ENCODE measurements around the gene NINJ1. TPM values are rescaled to one million over a fixed set of nuclear protein-coding genes. Genes with fewer than 3 reads are reported as not detected.

Gene NINJ1
- total and polyA plus RNA-seq, 8 donors = 9.3 to 153 (median 34.6) TPM

- peaks cover 22 to 41% (median 35%) of the 10 kb centered on the region in 4 donors for H3K4me1 ChIP-seq
- DNase-seq = no peak
- intact Hi-C loops (cut with DNase I; ENCODE audit: low total_unique reads) = no loop called here
Observed at GRCh38 chr9:93137362-93137761, 3.3 kb upstream of the NINJ1 start.

GRCh38 chr9:93136011-93136440, 2.0 kb upstream of the NINJ1 start:
- Histone ChIP-seq H3K27ac (peak overlapping the region in 4 of 5 donors; percentile 11 to 50 (median 38)), H3K4me1 (peaks cover 35 to 55% (median 48%) of the 10 kb centered on the region in 4 donors), H3K9me3 (no peaks in the 10 kb centered on the region), H3K4me3 (peak overlapping the region in 1 of 4 donors; percentile 21), H3K36me3 (no peaks in the 10 kb centered on the region), H3K27me3 (no peaks in the 10 kb centered on the region)
- intact Hi-C loops (cut with DNase I; ENCODE audit: low total_unique reads) = no loop called here
- WGBS, 5 donors = 28 to 42% (median 30%) methylated on average over 10 to 11 of the region's 11 CpGs
- DNase-seq = peak in 1 of 2 donors; percentile 57
- TF ChIP-seq POLR2A (IDR thresholded peaks at IDR 0.05) (no peak), EP300 (IDR thresholded peaks at IDR 0.05) (no peak), CTCF (IDR thresholded peaks at IDR 0.05) (no peak), POLR2AphosphoS5 (IDR thresholded peaks at IDR 0.05) (no peak)

More at GRCh38 chr9:93137362-93137761, 3.3 kb upstream of the NINJ1 start:
- 60 to 80% (median 73%) methylated on average over 4 to 11 of the region's 11 CpGs for WGBS, 5 donors
- H3K27me3 ChIP-seq = no peaks in the 10 kb centered on the region
- H3K27ac ChIP-seq = no peak overlapping the region
- TF ChIP-seq POLR2AphosphoS5 (IDR thresholded peaks at IDR 0.05) (no peak), CTCF (IDR thresholded peaks at IDR 0.05) (no peak), POLR2A (IDR thresholded peaks at IDR 0.05) (no peak), EP300 (IDR thresholded peaks at IDR 0.05) (no peak)
- H3K4me3 ChIP-seq = no peak overlapping the region
- no peaks in the 10 kb centered on the region for H3K9me3 ChIP-seq
- no peaks in the 10 kb centered on the region for H3K36me3 ChIP-seq

DNA sequence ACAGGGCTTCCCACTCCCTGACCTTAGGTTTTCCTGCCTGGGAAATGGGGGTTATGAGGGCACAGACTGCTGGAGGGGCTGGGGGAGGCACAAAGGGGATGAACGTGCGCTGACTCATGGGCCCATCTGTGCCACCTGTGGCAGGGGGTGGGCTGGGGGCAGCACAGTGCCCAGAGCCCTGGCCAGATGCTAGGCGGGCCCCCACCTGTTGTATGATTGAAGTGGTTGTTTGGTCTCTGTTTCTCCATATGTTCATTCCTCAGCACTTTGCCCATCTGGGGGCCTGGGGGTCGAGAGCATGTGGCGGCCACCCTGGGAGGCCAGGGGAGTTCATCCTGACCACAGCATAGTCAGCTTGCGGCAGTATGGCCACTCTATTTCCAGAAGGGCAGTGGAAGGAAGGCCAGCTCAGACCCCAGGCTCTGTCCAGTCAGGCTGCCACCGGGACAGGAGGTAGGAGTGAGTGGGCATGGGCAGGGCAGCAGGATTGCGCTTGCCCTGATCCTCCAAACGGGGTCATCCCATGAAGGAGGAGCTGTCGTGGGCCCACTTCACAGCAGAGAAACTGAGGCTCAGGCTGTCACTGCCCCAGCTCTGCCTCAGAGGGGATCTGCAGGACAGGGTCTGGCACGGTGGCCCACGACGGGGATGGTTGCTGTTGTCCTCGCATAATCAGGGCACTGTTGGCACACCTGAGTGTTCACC, 841 bp upstream of the NINJ1 start:
- no peak for DNase-seq
- Histone ChIP-seq H3K36me3 (no peaks in the 10 kb centered on the region), H3K27me3 (no peaks in the 10 kb centered on the region), H3K27ac (peak overlapping the region; percentile 96 to 99 (median 96)), H3K9me3 (no peaks in the 10 kb centered on the region), H3K4me1 (peaks cover 46 to 66% (median 59%) of the 10 kb centered on the region in 4 donors), H3K4me3 (peak overlapping the region; percentile 67 to 88 (median 82))
- TF ChIP-seq CTCF (IDR thresholded peaks at IDR 0.05) = no peak
- TF ChIP-seq POLR2AphosphoS5 (IDR thresholded peaks at IDR 0.05) = no peak
- no peak for TF ChIP-seq POLR2A (IDR thresholded peaks at IDR 0.05)
- no peak for TF ChIP-seq EP300 (IDR thresholded peaks at IDR 0.05)
- 68 to 80% (median 76%) methylated on average over 11 to 14 of the region's 14 CpGs for WGBS, 5 donors
- intact Hi-C loops (cut with DNase I; ENCODE audit: low total_unique reads) = no loop called here

- DNase-seq = peak; percentile 83 to 95
- Histone ChIP-seq H3K36me3 (no peaks in the 10 kb centered on the region), H3K27ac (peak overlapping the region; percentile 96 to 99 (median 96)), H3K9me3 (no peaks in the 10 kb centered on the region), H3K27me3 (no peaks in the 10 kb centered on the region), H3K4me1 (peaks cover 59 to 77% (median 72%) of the 10 kb centered on the region in 4 donors), H3K4me3 (peak overlapping the region; percentile 67 to 88 (median 82))
- WGBS, 5 donors = 0 to 3% (median 0%) methylated on average over 10 to 34 of the region's 34 CpGs
- intact Hi-C loops (cut with DNase I; ENCODE audit: low total_unique reads) = no loop called here
- TF ChIP-seq POLR2AphosphoS5 (IDR thresholded peaks at IDR 0.05) (peak; percentile 64 to 90 (median 82)), EP300 (IDR thresholded peaks at IDR 0.05) (no peak)
Observed at GRCh38 chr9:93133681-93134014, 403 bp downstream of the NINJ1 start.
